ENCODE measurements around the gene CMC2.

GRCh38 chr16:81018496-81018895 is 11.8 kb upstream of the CMC2 start:
- no peak for TF ChIP-seq POLR2A (IDR thresholded peaks at IDR 0.05; ENCODE audit: low read depth, low read length)
- TF ChIP-seq POLR2AphosphoS5 (IDR thresholded peaks at IDR 0.05; ENCODE audit: low read depth, low read length): no peak
